ENCODE measurements around the gene MYMX.

- TF ChIP-seq, protein P1, sequence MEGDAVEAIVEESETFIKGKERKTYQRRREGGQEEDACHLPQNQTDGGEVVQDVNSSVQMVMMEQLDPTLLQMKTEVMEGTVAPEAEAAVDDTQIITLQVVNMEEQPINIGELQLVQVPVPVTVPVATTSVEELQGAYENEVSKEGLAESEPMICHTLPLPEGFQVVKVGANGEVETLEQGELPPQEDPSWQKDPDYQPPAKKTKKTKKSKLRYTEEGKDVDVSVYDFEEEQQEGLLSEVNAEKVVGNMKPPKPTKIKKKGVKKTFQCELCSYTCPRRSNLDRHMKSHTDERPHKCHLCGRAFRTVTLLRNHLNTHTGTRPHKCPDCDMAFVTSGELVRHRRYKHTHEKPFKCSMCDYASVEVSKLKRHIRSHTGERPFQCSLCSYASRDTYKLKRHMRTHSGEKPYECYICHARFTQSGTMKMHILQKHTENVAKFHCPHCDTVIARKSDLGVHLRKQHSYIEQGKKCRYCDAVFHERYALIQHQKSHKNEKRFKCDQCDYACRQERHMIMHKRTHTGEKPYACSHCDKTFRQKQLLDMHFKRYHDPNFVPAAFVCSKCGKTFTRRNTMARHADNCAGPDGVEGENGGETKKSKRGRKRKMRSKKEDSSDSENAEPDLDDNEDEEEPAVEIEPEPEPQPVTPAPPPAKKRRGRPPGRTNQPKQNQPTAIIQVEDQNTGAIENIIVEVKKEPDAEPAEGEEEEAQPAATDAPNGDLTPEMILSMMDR (IDR thresholded peaks at IDR 0.05) = no peak
- TF ChIP-seq POLR2A (IDR thresholded peaks at IDR 0.05) = no peak
- no peak for TF ChIP-seq POLR2AphosphoS5 (IDR thresholded peaks at IDR 0.05)
Measured at GRCh38 chr6:44190715-44191114, 26.0 kb upstream of the MYMX start.
